Prostate gland (tissue), 2 donors: ENCODE results near the gene FBXW12.

Experiments
- POLR2A ChIP-seq: fragments of 450-650 bp; IDR thresholded peaks from one replicate; pipeline ENCODE4 v1.6.1; 2016; ENCODE audit warnings: antibody characterized with exemption, mild to moderate bottlenecking
- POLR2AphosphoS5 ChIP-seq: sonication (generic); formaldehyde crosslinking; IDR thresholded peaks from one replicate; pipeline ENCODE4 v1.6.1; 2017; ENCODE audit warnings: antibody characterized with exemption
- TF ChIP-seq, protein P1 (sequence below), 4 experiments: fragments of 200-600 bp in 2 of 4; fragments of 450-650 bp in 2 of 4; sonication (generic) in 2 of 4; IDR thresholded peaks; 1 replicate in 3 of 4; 2 replicates in 1 of 4; pipeline ENCODE4 v1.5.1; 2016 to 2019; ENCODE audit warnings: antibody characterized with exemption in 4 of 4, mild to moderate bottlenecking in 2 of 4, moderate library complexity in 2 of 4

DNA sequence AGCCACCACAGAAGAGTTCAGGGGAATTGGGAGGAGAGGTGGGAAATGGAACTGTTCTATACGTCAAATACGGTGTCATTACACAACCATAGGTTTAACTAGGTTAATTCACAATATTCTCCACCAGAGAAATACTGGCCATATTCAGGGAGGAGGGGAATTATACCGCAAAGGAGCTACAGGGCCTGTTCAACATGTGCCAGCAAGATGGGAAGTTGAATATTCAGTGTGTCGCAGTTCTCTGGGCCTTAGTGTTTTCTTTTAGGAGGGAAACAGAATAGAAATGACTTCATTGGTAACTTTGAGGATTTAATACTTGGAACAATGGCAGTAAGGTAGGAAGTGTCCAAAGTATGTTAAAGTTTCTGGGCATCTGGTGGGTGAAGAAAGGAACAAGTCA lies 18.0 kb upstream of the FBXW12 start:
- TF ChIP-seq, protein P1, sequence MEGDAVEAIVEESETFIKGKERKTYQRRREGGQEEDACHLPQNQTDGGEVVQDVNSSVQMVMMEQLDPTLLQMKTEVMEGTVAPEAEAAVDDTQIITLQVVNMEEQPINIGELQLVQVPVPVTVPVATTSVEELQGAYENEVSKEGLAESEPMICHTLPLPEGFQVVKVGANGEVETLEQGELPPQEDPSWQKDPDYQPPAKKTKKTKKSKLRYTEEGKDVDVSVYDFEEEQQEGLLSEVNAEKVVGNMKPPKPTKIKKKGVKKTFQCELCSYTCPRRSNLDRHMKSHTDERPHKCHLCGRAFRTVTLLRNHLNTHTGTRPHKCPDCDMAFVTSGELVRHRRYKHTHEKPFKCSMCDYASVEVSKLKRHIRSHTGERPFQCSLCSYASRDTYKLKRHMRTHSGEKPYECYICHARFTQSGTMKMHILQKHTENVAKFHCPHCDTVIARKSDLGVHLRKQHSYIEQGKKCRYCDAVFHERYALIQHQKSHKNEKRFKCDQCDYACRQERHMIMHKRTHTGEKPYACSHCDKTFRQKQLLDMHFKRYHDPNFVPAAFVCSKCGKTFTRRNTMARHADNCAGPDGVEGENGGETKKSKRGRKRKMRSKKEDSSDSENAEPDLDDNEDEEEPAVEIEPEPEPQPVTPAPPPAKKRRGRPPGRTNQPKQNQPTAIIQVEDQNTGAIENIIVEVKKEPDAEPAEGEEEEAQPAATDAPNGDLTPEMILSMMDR (IDR thresholded peaks at IDR 0.05): no peak
- TF ChIP-seq POLR2A: no peak
- TF ChIP-seq POLR2AphosphoS5: no peak
